ENCODE data around the gene PIK3CB. TPM values are rescaled to one million over a fixed set of nuclear protein-coding genes. Genes with fewer than 3 reads are reported as not detected.
"Not testable (repeated sequence)": the region's sequence is repeated elsewhere in the genome, so short reads cannot be mapped to it uniquely, and the experiment has no call there.

Gene PIK3CB
- total RNA-seq, 1 donor from 2014 or later, result 18.3 TPM

- Mint-ChIP-seq H3K9me3 (ENCODE audit: low read depth) (no peaks in the 10 kb centered on the region), H3K36me3 (ENCODE audit: insufficient read depth) (no peaks in the 10 kb centered on the region), H3K4me1 (ENCODE audit: low read depth) (peaks cover 2% of the 10 kb centered on the region), H3K27ac (no peak overlapping the region), H3K4me3 (ENCODE audit: low read depth) (no peak overlapping the region), H3K27me3 (no peaks in the 10 kb centered on the region)
- TF ChIP-seq, protein P1, sequence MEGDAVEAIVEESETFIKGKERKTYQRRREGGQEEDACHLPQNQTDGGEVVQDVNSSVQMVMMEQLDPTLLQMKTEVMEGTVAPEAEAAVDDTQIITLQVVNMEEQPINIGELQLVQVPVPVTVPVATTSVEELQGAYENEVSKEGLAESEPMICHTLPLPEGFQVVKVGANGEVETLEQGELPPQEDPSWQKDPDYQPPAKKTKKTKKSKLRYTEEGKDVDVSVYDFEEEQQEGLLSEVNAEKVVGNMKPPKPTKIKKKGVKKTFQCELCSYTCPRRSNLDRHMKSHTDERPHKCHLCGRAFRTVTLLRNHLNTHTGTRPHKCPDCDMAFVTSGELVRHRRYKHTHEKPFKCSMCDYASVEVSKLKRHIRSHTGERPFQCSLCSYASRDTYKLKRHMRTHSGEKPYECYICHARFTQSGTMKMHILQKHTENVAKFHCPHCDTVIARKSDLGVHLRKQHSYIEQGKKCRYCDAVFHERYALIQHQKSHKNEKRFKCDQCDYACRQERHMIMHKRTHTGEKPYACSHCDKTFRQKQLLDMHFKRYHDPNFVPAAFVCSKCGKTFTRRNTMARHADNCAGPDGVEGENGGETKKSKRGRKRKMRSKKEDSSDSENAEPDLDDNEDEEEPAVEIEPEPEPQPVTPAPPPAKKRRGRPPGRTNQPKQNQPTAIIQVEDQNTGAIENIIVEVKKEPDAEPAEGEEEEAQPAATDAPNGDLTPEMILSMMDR (IDR thresholded peaks at IDR 0.05; ENCODE audit: unreplicated experiment), result no peak
- DNase-seq (ENCODE audit: low spot score, unreplicated experiment), result no peak
These were observed 11.6 kb upstream of the PIK3CB start for GRCh38 chr3:138846262-138846791.

DNA sequence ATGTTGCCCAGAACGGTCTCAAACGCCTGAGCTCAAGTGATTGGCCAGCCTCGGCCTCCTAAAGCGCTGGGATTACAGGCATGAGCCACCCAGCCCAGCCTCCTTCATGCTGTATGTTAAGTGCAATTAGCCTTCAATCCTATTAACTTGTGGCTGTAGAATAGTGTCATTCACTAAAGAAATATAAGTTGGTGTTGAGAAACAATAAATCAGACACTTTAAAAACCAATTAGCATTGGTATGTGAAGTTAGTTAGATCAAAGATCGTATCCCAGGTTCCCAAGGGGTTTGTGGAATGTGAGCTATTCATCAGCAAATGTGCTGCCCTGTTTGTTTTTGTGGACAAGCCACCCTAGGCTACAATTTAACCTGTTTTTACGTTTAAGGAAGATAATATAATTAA lies 11.0 kb upstream of the PIK3CB start:
- Mint-ChIP-seq H3K4me1 (ENCODE audit: low read depth) (peaks cover 2% of the 10 kb centered on the region), H3K36me3 (ENCODE audit: insufficient read depth) (no peaks in the 10 kb centered on the region), H3K27me3 (no peaks in the 10 kb centered on the region), H3K27ac (peak overlapping the region; percentile 52), H3K9me3 (ENCODE audit: low read depth) (no peaks in the 10 kb centered on the region), H3K4me3 (ENCODE audit: low read depth) (no peak overlapping the region)
- DNase-seq (ENCODE audit: low spot score, unreplicated experiment), result no peak
- TF ChIP-seq, protein P1 (IDR thresholded peaks at IDR 0.05; ENCODE audit: unreplicated experiment), result no peak

GRCh38 chr3:138845181-138845601 lies 10.5 kb upstream of the PIK3CB start:
- Mint-ChIP-seq H3K27ac (no peak overlapping the region), H3K9me3 (ENCODE audit: low read depth) (no peaks in the 10 kb centered on the region), H3K36me3 (ENCODE audit: insufficient read depth) (no peaks in the 10 kb centered on the region), H3K27me3 (no peaks in the 10 kb centered on the region), H3K4me1 (ENCODE audit: low read depth) (peaks cover 2% of the 10 kb centered on the region), H3K4me3 (ENCODE audit: low read depth) (no peak overlapping the region)
- DNase-seq (ENCODE audit: low spot score, unreplicated experiment), result no peak
- TF ChIP-seq, protein P1 (IDR thresholded peaks at IDR 0.05; ENCODE audit: unreplicated experiment), result no peak

DNA sequence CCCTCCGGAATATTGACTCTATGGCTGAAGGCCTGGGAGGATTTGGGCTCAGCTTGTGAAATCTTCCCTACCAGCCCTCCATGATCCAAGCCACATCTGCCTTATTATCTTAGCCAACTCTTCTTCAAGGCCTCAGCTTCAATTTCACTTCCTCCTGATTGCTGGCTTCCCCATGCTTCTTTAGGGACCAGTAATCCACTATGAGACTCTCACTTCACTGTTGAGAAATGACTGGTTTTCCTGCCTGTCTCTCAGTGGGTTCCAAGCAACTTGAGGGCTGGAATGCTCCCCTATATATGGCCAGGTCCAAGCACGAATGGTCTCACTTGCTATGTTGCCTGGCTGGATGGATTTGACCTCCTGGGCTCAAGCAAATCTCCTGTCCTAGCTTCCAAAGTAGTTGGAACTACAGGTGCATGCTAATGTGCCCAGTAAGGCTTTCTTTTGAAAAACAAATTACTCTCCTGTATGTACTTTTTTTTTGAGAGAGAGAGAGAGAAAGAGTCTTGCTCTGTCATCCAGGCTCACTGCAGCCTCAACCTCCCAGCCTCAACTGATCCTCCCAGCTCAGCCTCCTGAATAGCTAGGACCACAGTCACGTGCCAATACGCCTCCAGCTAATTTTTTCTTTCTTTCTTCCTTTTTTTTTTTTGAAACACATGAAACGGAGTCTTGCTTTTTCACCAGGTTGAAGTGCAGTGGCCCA lies 7.9 kb upstream of the PIK3CB start:
- peaks cover 2% of the 10 kb centered on the region for H3K4me1 Mint-ChIP-seq (ENCODE audit: low read depth)
- TF ChIP-seq, protein P1 (IDR thresholded peaks at IDR 0.05; ENCODE audit: unreplicated experiment), result no peak
- H3K4me3 Mint-ChIP-seq (ENCODE audit: low read depth), result no peak overlapping the region
- no peaks in the 10 kb centered on the region for H3K27me3 Mint-ChIP-seq
- no peak for DNase-seq (ENCODE audit: low spot score, unreplicated experiment)
- H3K9me3 Mint-ChIP-seq (ENCODE audit: low read depth), result no peaks in the 10 kb centered on the region
- H3K36me3 Mint-ChIP-seq (ENCODE audit: insufficient read depth), result no peaks in the 10 kb centered on the region
- no peak overlapping the region for H3K27ac Mint-ChIP-seq

- not testable (repeated sequence) for H3K4me1 Mint-ChIP-seq (ENCODE audit: low read depth); H3K36me3 Mint-ChIP-seq (ENCODE audit: insufficient read depth); H3K27ac Mint-ChIP-seq; H3K27me3 Mint-ChIP-seq; H3K4me3 Mint-ChIP-seq (ENCODE audit: low read depth); H3K9me3 Mint-ChIP-seq (ENCODE audit: low read depth); DNase-seq (ENCODE audit: low spot score, unreplicated experiment)
These were observed 3.7 kb upstream of the PIK3CB start for GRCh38 chr3:138838385-138838784.

DNA sequence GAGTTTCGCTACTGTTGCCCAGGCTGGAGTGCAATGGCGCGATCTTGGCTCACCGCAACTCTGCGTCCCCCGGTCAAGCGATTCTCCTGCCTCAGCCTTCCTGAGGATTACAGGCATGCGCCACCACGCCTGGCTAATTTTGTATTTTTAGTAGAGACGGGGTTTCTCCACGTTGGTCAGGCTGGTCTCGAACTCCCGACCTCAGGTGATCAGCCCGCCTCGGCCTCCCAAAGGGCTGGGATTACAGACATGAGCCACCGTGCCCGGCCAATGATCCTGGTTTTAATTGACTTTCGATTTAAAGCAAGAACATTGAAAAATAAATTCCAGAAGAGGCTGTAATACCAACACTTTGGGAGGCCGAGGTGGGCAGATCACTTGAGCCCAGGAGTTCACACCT lies 1.1 kb upstream of the PIK3CB start:
- Mint-ChIP-seq H3K27ac (peak overlapping the region; percentile 33), H3K4me3 (ENCODE audit: low read depth) (peak overlapping the region; percentile 9), H3K4me1 (ENCODE audit: low read depth) (peaks cover 12% of the 10 kb centered on the region)
- H3K36me3 Mint-ChIP-seq (ENCODE audit: insufficient read depth); DNase-seq (ENCODE audit: low spot score, unreplicated experiment); H3K9me3 Mint-ChIP-seq (ENCODE audit: low read depth); H3K27me3 Mint-ChIP-seq: not testable (repeated sequence)
